ENCODE results near the gene ZRSR2.
"Not testable (repeated sequence)": the region's sequence is repeated elsewhere in the genome, so short reads cannot be mapped to it uniquely, and the experiment has no call there.

ZRSR2 gene

DNA sequence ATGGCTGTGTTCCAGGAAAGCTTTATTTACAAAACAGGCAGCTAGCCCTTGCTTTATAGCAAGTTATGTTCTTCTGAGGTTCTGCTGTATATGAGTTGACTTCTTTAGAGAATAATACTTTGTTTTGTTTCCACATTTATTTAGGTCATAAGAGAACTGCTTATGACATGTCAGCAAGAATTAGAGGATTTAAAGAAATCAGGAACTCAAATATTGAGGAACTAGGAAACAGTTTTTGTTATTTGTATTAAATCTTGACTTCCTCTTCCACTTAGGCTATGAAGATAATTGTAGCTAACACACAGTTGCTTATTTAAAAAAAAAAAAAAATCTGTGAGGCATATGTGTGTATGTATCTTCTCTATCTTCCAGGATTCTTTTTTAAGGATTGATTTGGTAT, 14.3 kb downstream of the ZRSR2 start:
- no peak for DNase-seq

DNA sequence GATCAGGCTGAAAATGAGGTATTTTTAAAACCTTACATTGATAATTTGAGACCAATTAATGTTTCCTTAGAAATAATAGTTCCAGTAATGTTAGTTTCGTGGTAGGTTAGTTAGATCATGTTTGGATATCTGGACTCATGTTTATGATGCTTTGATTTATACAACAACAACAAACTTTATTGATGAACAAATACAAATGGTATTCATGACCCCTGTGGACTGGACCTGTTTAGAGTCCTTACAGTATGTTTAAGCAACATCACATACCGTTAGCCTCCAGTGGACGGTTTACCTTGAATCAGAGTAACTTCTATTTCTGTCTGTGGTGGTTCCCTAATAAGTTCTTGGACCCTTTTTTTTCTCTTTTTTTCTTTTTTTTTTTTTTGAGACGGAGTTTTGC, 18.0 kb downstream of the ZRSR2 start:
- no peak for DNase-seq

DNA sequence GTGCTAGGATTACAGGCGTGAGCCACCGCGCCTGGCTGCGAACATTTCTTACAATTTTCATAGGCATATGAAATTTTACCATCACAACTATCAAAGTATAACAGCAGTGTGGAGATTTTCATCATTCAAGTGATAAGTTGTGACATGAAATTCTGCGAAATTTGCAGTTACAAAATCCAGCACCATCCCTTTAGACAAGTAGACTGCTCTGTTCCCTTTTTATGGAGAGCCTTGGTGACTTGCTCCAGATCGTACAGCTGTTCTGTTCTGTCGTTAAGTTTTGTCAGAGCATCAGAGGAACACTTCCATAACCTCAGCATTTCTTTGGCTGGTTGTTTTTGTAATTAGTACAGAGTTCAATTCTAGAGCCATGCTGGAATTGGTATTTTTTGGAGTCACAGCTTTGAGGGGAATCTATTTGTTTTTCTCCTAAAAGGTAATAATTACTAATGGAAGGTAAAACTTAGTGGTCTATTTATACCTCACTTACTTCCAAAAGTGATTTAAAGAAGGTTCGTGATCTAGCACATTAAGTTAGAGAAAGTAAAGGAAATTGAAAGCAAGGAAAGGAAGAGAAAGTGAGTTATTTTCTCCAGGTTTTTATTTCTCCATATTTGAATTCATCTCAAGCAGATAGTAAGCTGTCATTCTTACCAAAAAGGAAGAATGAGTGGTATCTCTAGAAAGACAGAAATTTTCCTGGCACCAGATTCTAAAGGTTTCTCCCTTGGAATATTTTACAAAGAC, 22.1 kb downstream of the ZRSR2 start:
- no peak for DNase-seq

DNA sequence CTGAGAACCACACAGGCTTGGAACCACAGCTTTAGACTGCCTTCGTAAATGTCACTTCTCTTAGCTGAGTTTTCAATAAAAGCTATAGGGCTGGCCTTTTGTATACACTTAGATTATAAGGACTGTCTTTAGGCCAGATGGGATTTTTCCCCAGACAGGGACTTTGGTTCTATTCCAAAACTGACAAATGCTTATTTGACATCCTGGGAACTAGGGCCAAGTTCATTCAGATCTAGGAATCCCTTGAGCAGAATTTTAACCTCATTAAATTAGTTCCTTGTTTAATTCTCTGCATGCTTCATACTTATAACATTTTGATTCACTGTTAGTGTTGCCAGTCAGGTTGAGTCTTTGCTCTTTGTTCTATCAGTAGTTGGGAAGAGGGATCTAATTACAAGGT, 23.1 kb downstream of the ZRSR2 start:
- no peak for DNase-seq

DNA sequence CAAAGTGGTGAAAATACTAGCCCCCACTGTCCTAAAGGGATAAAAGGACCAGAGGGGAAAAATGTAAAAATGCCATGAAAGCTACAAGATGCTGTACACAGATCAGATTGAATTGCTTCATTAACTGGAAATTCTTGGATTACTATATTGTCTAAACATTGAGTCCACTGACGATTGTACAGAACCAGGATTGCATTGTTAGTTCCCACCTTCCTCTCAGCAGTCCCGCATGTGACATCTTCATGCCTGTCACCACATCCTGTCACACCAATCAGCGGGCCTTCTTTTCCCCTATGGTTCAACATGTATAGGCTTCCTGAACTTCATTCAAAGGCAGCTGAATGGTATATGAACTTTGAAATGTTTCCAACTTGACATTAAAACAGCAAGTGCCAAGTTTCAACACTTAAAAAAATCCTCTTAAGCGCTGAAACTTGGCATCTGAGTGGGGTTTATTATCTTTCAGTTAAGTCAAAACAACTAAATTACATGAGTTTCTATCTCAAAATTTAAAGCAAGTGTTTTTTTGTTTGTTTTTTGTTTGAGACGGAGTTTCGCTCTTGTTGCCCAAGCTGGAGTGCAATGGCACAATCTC, 24.6 kb downstream of the ZRSR2 start:
- no peak for DNase-seq

DNA sequence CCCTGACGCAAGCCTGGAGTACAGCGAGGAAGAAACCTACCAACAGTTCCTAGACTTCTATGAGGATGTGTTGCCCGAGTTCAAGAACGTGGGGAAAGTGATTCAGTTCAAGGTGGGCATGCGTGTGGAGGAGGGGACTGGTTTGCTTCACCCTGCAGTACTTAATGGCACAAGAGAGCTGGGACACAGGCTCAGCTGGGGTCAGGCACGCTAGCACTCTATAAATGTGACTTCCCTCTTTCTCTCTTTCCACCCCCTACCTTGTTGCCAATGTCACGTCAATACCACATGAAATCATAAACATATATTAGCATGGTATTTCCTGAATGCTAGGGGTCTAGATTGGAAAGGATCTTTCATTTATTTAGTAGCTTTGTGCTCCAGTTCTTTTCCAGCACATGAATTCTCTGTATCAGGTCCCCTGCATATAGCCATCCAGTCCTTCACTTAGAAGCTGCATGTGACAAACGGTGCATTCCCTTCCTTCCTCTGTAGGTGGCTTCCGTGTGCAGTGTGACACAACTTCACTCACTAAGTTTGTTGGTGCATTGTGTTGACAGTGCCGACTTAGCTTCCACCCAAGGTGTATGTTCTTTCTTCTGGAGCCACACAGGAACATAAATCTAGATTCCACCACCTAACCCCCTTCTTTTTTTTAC, 25.6 kb downstream of the ZRSR2 start:
- no peak for DNase-seq

DNA sequence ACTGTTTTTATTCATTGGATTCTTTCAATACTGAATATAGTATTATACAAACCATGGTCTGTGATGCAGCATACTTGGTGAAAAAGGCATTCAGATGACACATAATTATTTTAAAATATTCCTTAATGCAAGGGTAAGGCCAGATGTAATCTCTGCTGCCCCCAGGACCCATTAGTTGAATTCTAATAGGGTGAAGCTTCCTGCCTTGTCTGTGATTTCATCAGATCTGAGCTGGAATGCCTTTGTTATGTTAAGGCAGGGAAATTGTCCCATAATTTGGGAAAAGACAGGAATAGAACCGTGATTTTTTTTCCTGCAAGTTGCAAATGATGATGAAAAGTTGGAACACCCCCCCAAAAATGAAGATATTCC, 26.1 kb downstream of the ZRSR2 start:
- DNase-seq: no peak

DNA sequence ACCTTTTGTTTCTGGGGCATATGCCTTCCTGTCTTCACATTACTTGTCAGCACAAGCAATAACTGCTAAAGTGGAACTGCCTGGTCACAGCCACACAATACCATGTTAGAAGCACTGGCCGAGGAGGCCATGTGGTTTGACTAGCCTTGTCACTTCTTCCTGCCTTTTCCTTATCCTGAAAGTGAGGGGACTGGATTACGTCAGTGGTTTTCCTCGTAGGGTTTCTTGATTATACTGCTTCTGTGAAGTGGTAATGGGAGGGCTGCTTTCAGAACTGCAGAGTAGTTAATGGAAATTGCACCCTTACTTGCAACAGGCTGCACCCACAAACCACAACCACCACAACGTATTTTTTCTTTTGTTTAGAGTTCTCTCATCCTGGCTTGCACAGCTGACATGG, 26.6 kb downstream of the ZRSR2 start:
- peak; percentile 18 for DNase-seq

DNA sequence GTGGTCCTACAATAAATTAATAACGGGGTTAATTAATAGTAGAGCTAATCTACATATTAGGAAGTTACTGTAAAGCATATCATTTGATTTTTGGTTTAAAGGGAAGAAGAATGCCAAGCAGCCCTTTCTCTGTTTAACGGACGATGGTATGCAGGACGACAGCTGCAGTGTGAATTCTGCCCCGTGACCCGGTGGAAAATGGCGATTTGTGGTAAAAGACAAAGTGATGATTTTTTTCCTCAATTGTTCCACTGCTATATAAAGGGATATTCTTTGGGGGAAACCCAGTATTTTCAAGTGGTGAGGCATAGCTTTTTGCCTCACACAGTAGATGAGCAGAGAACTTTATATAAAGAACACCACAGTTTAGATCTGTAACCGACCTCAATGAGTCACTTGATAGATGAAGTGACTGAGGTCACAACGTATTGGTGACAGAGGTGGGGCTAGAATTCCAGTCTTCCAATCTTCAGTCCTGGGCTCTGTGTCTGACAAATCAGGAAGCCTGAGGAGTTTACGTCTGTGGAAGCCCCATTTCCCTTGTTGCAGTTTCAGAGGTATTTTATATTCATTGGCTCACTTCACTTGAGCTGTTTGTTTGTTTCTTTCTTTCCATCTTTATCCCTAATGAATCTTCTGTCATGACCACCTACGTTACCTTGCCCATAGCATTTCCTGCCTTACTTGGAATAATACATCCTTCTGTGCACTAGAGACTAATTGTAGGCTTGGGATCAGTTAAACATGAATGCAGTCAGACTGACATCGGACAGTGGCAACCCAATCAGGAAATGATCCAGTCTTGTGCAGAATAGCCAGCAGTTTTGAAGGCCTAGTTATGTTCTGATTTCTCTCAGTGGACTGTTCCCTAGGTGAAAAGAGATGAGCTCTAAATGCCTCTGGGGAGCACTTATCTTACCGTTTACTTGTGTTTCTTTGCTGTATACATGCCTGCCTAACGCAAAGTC, 30.1 kb downstream of the ZRSR2 start:
- no peak for DNase-seq

DNA sequence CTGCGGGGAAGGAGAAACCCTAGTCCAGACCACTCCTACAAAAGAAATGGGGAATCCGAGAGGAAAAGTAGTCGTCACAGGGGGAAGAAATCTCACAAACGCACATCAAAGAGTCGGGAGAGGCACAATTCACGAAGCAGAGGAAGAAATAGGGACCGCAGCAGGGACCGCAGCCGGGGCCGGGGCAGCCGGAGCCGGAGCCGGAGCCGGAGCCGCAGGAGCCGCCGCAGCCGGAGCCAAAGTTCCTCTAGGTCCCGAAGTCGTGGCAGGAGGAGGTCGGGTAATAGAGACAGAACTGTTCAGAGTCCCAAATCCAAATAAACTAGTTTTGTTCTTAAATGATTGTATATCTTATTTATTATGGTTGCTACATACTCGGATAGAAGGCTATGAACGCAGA, 32.6 kb downstream of the ZRSR2 start:
- DNase-seq: no peak

DNA sequence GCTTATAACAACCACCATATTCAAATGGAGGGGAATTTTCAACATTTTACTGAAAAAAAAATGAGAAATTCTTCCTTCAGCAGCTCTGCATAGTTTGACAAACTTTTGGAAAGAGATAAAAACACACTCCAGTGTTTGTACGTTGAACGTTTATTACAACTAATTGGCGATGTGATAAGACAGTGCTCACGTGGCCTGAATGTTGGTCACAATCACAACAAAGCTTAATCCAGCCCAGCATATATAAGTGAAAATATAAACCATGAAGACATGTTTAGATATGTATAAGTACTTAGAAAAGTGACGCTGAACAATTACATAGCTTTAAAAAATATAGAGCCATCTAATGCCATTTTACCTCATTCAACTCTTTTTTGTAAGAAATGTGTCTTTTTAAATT, 35.7 kb downstream of the ZRSR2 start:
- no peak for DNase-seq

DNA sequence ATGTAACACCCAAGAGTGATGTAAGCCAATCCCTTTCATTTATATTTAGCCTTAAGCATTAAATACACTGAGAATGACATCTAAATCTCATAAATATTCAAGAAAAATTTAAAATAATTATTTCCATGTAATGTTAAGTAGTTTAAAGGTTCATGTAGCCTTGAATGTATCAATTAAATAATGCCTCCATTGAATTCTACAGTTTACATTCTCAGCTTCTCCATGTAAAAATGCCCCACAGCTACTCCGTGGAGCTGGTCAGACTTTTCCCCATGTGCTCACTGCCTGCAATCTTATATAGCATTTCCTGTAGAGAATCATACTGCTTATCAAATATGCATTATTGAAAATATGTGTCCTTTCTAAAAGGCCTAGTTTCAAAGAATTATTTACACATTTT, 38.9 kb downstream of the ZRSR2 start:
- no peak for DNase-seq

DNA sequence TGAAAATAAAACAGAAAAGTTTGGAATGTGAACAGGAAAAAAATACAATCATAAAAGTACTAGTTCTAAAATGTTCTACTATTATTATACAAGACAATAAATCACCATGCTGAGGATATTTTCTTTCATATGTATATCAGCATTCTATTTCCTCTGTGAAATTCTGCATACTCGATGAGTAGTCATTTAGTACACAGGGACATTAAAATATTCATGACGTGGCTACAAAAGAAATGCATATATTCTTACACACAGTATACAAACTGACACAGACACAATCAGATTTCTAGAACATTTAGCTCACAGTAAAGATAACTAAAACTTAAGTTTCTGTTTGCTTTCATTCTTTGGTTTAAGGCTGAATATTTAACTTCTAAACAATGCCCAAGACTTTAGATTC, 41.1 kb downstream of the ZRSR2 start:
- not testable (repeated sequence) for DNase-seq

DNA sequence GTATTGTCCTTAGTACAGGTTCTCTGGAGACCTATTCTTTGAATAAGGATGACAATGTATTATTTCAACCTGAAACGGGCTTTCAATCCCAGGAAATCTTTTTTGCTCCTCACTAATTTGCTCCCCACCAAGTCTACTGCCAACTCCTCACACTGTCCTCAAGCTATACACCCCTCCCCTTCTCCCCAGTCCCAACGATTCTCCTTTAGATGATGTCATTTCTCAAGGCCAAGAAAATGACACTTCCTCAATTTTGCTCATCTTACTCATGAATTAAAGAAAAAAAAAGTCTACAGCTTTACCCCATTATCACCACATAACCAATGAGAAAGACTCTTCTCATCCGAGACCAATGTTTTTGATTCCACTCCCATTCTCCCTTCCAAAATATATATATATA, 43.8 kb downstream of the ZRSR2 start:
- DNase-seq: no peak

DNA sequence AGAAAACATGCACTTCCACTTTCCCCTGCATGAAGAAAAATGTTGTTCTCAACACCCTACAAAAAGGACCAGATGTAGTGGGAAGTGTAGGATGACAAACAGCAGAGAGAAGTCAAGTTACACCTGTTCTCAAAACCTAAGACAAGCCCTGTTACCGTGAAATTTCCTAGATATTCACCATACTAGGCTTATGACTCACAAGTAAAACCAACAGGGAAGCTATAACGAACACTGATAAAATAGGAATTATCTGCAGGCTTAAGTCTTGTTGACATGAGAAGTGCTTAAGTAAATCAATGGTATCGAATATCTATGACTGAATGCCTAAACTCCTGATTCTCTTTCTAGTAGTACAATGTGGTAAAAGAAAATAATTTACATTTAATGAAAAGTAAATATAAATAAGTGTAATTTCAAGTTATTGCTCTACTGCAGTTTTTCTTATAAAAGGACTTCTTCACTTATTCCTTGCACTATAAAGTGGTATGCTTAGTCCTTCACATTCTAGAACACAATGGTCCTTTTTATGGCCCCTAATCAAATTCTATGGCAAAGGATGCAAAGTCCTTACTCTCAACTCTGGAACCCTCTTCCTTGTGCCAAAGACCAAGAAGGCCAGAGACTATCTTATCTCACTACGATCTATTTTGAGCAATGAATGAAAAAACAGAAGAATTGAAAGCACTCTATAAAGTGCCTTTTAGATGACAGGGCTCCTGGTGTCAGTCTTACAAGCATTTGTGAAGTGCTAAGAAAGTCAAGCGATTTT, 44.7 kb downstream of the ZRSR2 start:
- no peak for DNase-seq

DNA sequence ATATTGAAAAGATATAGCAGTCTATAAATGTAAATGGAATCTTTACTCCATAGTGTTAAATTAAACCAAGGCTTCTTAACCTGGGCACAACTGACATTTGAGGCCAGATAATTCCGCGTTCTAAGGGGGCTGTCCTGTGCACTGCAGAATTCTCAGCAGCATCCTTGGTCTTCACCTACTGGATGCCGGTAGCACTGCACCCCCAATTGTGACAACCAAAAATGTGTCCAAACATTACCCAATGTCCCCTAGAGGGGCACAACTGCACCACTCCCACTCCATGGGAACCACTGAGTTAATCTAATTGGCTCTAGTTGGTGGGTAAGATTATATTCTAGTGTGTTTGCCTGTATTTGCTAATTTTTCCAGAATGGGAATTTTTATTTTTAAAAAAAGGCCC, 47.7 kb downstream of the ZRSR2 start:
- DNase-seq: no peak

DNA sequence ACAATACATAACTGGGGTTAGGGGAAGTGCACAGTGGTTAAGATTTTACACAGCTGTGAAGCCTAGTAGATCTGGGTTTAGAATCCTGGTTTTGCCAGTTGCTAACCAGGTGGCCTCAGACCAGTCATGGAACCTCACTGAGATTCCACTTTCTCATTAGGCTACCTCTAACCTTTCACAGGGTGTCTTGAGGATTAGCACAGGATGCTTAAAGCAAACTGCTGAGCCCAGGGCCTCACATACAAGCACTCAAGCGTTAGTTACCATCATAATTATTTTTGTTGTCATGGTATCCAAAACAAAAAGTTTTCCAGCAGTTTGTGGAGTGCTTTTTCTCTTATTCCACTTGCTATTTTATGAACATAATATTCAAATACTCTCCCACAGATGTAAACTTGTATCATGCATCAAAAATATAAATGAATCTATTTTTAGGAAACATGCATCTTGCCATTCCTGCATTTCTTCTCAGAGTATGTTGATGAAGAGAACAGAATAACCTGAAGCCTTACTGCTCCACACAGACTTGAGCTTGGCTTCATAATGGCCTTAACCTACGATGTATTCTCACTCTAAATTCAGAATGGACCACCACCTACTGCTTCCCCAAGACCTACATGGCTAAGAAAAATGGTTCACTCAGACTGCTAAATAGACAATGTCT, 51.7 kb downstream of the ZRSR2 start:
- DNase-seq: no peak

DNA sequence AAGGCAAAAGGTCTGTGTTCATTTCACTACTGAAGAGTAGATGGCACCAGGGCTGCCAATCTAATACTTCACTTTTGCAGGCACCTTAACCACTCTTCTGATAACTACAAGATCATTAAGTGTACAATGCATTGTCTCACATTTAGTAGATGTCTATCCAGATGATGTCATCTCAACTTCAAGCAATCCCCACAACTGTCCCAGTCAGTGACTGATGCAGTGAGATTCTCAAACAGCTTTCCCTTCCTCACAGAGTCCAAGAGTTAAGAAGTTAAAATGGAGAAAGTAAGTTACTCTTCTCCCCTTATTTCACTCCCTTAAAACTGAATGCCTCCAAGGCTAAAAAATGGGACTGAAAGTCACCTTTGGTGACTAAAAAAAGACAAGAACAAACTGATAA, 53.7 kb downstream of the ZRSR2 start:
- no peak for DNase-seq

DNA sequence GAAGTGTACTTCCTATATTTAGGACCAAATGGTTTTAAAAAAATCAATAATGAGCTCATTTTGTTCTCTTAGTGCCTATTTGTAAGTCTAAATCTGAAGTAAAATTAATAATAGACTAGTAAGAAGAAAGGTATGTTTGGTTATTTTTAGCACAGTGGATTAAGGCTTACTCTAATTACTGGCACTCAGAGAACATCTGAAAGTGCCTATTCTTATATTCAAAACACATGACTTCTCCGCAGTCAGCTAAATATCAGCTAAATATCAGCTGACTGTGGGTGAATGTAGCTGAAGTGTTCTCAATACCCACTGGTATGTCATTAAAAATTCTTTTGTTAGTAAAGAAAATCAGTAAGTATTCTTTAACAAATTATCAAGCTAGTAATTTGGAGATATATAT, 58.3 kb downstream of the ZRSR2 start:
- DNase-seq: no peak

DNA sequence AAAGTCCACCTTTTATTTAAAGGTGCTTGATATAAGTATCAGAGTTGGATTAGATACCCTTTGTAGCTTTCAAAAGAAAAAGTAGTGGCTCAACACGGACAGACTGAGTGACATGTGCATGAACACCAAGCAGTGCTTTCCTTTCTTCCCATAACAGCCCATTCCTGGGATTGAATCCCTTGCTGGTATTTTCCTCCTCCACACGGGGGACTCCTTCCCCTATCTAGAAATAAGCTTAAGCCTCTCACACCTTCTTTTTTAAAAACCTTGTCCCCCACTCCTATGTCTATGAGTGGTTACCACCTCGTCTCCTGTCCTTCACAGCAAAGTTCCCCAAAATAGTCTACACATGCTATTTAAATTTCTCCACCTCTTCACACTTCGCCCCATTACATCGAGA, 59.3 kb downstream of the ZRSR2 start:
- no peak for DNase-seq

DNA sequence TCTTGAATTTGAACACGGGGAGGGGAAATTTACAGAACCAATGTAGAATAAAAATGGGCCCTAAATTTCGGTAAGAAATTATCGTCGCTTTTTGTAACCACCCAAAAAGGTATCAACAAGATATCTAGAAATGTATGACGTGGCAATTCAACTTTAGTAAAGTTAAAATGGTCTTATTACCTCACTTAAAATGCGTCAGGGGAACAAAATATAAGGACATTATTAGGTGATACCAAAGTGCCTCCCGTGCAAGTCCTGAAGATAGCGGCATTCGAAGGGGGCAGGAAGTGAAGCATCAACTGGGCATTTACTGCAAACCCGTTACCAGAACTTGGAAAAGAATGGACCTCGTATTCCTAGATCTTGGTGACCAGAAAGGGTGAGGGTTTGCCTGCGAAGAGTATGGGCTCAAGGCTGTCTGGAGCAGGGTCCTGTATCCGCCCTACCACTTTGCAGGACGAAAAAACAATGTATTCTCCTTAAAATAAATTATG, 63.3 kb downstream of the ZRSR2 start:
- no peak for DNase-seq

Measured in right hindlimb (tissue), 1 donor.